ENCODE results near the gene MIGA2.
A peak's percentile ranks its signal among the peaks of the same experiment; 100 is the strongest.
"Not testable (repeated sequence)": the region's sequence is repeated elsewhere in the genome, so short reads cannot be mapped to it uniquely, and the experiment has no call there.

The MIGA2 gene, protein sequence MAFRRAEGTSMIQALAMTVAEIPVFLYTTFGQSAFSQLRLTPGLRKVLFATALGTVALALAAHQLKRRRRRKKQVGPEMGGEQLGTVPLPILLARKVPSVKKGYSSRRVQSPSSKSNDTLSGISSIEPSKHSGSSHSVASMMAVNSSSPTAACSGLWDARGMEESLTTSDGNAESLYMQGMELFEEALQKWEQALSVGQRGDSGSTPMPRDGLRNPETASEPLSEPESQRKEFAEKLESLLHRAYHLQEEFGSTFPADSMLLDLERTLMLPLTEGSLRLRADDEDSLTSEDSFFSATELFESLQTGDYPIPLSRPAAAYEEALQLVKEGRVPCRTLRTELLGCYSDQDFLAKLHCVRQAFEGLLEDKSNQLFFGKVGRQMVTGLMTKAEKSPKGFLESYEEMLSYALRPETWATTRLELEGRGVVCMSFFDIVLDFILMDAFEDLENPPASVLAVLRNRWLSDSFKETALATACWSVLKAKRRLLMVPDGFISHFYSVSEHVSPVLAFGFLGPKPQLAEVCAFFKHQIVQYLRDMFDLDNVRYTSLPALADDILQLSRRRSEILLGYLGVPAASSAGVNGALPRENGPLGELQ

DNA sequence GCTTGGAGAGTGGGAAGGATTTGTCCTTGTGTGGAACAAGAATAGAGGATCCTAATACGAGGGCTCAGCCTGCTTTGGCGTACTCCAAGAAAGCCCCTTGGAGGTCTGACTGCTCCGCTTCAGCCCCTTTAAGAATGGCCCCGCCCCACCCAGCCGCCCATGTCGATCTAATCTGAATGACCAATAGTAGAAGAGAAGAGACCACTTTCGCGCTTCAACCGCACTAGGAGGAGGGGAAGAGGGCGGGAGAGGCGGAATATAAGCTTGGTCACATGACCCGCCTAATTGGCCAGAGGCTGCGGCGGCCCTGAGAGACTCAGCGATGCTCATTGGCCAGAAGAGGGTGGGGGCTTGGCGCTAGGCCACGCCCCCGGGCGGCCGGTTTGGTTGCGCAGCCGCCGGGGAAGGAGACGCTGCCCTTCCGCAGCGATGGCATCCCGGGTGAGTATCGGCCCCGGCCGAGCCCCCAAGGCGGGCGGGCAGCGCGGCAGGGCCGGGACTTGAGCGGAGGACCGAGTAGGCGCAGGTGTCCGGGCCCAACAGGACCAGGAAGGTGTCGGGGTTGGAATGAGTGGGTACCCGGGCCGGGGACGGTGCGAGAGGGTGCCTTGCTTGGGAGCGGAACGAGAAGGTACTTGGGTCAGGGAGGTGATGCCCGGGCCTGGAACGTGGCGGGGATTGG is at the start of gene MIGA2:
Gene MIGA2, plus strand, starts transcription at position 386 of the 682 bp plus-strand sequence. CDS start 3,969 bp downstream, outside the sequence.
- peak; percentile 99 for DNase-seq

DNA sequence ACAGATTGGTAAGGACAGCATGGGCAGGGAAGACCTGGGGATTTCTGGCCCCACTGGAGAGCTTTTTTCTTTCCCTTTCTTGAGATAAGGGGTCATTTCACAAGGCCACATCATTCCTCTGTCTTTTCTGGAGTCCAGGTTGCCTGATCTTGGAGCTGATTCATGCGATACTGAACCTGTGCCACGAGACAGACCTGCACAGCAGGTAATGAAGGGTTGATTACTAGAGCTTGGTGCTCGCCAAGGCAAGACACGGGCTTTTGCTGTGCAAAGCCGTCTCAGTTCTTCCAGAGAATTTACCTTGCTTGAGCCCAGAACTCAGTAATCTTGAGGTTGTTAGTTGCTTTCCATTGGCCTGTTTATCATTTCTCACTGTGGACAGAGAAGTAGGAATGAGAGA is 49.8 kb upstream of the MIGA2 start:
- no peak for DNase-seq

DNA sequence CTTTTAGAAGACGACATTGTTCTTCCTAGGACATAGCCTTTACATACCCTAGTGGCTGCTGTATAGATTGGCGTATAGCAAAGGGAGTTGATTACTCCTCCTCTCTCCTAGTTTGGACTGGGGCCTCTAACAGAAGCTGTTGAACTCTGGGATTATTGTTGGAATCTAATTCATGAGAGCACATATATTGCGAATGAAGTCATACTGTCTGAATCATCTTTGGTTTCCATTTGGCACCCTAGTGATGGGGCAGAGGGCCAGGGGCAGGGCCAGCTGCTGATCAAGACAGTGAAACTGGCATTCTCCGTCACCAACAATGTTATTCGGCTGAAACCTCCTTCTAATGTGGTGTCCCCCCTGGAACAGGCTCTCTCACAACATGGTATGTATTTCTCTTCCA is 48.6 kb upstream of the MIGA2 start:
- no peak for DNase-seq

DNA sequence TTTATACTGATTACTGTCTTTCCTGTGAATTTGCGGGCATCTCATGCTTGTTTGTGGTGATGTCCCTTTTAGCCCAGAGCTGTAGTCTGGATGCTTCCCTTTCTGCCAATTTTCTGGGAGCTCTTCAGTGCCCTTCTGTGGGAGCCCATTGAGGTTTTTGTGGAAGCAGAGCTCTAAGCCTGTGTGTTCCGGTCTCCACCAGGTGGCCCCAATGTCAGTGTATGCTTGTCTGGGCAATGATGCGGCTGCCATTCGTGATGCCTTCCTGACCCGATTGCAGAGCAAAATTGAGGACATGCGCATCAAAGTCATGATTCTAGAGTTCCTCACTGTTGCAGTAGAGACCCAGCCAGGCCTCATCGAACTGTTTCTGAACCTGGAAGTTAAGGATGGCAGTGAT is 43.4 kb upstream of the MIGA2 start:
- no peak for DNase-seq

DNA sequence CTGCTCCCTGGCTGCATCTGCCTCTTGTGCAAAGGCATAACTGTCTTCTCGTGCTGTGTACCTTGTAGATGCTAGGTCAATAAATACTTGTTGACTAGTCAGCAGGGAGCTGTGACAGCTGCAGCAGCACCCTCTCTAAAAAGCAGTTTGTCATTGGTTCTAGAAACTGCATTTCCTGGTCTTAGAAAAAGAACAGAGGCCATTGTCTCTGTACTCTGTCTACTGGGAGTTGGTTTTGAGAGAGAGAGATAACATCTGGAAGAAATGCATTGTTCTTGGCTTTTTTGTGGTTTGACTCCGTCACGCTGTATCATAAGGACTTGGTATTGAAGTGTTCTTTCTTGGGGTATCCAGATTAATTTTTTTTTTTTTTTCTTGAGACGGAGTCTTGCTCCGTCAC is 40.6 kb upstream of the MIGA2 start:
- DNase-seq, result peak; percentile 14

DNA sequence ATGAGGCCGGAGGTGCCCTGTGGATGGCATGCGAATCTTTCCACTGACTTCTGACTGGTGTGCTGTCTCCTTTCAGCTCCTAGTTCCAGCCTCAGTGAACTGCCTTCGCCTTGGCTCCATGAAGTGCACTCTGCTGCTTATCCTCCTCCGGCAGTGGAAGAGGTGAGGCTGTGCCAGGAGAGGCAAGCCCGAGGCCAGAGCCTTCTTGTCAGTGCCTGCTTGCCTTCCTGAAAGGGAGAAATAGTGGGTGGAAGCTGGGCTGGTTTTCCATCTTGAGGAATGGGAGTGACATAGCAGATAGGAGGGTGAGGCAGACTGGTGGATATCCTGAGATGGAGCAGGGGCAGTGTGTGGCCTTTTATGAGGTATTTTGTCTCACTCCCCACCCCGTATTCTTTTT is 38.0 kb upstream of the MIGA2 start:
- DNase-seq, result no peak

DNA sequence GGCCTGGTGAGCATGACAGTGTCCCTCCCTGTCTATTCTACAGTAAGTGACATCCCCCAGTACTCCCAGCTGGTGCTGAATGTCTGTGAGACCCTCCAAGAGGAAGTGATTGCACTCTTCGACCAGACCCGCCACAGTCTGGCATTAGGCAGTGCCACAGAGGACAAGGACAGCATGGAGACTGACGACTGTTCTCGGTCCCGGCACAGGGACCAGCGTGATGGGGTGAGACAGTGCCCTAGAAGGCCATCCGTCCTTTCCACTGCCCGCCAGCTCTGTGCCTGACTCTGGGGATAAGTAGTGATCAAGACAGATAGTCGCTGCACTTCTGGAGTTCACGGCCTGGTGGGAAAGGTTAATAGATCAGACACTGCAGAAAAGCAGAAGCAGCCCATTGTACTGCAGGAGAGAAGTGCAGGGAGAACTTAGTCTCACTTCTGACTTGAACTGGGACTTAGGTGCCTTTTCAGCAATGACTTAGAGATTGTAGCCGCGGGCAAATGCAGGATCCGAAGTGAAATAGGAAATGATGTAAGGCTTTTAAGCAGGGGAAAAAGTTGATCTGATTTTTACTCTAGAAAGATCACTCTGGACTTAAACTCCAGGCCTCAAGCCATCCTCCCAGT is 36.7 kb upstream of the MIGA2 start:
- DNase-seq, result no peak

DNA sequence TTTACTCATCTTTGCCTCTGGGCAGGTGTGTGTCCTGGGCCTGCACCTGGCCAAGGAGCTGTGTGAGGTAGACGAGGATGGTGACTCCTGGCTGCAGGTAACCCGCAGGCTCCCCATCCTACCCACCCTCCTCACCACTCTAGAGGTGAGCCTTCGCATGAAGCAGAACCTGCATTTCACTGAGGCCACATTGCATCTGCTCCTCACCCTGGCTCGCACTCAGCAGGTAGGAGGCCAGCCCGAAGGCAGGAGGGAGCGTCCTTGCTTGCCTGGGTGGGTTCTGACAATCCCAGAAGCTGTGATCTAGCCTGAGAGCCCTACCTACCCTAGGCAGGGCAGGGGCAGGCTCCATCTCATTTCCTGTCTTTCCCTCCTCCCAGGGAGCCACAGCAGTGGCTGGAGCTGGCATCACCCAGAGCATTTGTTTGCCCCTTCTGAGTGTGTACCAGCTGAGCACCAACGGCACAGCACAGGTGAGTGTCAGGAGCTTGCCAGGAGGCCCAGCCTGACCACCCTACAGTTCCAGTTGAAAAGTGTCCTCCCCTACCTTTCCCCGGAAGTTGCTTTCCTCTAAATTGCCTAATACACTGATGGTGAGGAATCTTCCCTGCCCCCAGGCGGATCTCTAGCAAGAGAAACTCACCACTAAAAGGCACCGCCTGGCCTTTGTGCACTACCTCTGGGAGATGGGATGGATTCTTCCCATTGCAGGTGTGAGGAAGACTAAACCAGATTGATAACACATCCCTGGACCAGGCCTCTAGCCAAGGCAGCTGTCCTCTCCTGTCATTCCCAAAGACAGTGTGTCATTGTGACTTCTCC is 34.7 kb upstream of the MIGA2 start:
- no peak for DNase-seq

DNA sequence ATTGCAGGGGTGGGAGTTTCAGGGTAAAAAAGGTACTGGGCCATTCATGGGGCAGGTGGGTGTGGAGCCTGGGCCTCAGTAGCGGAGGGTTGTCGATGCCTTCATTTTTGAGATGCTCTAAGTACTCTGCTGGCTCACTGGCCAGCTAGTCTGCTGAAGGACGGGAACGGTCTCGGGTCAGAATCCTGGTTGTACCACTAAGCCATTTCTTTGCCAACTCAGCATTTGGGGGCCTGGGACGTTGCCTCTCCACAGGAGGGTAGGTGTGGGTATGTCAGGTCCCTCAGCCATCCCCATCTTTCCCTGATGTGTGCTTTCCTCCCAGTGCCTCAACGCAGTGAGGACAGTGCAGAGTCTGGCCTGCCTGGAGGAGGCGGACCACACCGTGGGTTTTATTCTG is 33.4 kb upstream of the MIGA2 start:
- DNase-seq, result no peak

DNA sequence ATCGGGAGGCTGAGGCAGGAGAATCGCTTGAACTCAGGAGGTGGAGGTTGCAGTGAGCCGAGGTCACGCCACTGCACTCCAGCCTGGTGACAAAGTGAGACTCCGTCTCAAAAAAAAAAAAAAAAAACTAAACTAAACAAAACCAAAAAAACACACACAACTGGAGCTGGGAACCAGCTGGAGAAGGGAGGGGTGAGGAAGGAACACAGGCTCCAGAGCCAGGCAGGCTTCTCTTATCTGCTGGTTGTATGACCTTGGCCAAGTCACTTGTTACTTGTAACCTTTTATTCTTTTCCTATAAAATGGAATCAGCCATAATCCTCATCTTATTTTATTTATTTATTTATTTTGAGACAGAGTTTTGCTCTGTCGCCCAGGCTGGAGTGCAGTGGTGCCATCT is 32.3 kb upstream of the MIGA2 start:
- DNase-seq, result not testable (repeated sequence)

DNA sequence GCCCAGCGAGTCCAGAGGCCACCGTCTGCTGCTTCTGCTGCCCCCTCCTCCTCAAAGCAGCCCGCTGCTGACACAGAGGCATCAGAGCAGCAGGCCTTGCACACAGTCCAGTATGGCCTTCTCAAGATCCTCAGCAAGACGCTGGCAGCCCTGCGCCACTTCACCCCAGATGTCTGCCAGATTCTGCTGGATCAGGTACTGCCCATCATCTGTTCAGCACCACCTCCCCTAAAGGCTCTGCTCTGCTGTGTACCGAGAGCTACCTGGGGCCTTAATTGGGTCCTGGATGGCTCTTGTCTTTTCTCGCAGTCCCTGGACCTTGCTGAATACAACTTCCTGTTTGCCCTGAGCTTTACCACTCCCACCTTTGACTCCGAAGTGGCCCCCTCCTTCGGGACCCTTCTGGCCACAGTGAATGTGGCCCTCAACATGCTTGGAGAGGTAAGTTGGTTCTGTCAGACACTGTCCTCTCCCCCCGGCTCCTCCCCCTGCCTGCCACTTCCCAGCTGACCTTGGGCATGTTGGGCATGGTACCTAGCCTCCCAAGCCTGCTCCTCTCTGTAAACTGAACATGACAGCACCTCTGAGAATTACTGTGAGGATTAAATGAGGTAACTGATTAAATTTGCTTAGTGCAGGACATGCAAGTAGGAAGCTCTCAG is 31.0 kb upstream of the MIGA2 start:
- no peak for DNase-seq

DNA sequence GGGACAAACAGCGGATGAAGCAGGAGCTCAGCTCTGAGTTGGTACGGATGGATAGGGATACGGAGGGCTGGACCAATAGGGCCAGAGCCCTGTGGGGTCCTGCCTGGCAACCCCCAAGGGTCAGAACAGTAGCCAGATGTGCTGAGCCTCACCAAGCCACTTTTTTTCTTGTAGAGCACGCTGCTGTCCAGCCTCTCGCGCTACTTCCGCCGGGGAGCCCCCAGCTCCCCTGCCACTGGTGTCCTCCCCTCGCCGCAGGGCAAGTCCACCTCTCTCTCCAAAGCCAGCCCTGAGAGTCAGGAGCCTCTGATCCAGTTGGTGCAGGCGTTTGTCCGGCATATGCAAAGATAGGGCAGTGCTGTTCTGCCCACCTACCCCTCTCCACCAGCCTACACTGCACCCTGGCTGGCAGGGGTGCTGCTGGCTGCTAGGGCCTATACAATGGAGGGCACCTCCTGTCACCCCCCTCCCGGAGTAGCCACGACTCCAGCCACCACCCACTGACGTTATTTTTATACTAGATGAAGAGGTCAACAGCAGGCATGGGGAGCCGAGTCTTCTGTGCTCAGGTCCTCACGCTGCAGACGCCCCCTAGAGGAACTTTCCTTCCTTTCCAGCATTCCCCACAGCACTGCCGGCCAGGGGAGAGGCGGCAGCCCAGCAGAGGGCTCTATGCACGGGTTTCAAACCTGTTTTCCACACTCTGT is 29.9 kb upstream of the MIGA2 start:
- no peak for DNase-seq

DNA sequence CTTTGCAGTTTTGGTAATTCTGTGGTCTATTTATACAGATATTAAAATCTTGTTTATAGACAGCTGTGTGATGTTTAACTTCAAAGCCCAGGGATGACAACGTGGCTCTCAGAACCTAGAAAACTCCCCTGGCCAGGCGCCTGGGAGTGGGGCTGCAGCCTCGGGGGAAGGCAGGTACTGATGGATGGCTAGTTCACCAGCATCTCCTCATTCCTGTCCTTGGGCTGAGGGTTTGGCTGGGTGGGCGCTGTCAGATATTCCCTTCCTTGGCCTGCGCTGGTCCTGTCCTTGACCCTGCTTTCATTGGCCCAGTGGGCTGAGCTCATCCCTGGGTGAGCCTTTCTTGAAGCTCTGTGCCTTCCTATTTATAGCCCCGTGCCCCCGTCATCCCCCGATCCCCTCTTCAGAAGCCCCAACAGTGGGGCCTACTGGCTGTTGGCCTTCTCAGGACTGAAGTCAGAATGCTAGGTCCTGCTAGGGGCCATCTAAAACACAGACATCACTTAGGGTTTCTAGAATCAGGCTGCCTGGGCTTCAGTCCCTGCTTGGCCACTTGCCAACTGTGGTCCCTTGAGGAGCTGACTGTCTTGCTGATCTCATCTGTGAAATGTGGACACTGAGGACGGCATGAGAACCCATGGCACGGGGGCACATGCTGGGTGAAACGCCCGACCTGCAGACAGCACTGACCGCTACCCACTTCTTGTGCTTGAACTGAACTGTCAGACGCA is 29.2 kb upstream of the MIGA2 start:
- no peak for DNase-seq

DNA sequence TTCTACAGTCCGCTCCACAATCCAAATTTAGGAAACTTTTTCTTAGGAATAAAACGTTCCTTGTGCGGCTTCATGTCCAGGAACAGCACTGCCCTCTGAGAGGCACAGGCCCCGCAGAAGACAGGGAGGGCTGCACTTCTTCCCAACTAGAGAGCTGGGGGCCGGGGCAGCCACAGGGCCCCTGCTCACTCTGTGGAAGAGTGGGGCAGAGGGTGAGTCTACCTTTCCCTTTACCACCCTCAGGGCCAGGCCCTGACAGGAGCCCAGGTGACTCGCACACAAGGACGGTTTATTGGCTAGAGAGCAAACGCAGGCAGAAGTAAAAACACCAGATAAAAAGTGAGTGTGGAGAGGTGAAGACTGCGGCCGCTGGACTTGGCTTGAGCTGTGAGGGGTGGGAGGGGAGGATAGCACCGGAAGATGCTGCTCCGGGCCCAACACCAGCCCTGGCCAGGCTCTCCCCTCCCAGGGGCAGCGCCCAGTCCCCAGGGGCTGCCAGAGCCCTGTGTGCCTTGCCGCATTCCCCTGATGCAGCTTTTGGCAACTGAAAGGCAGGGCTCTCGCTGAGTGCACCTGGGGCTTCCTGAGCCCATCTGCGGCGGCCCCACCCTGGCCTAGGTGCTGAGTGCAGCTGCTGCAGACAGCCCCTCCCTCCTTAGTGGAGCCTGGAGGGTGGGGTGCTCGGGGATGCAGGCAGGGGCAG is 28.5 kb upstream of the MIGA2 start:
- no peak for DNase-seq

DNA sequence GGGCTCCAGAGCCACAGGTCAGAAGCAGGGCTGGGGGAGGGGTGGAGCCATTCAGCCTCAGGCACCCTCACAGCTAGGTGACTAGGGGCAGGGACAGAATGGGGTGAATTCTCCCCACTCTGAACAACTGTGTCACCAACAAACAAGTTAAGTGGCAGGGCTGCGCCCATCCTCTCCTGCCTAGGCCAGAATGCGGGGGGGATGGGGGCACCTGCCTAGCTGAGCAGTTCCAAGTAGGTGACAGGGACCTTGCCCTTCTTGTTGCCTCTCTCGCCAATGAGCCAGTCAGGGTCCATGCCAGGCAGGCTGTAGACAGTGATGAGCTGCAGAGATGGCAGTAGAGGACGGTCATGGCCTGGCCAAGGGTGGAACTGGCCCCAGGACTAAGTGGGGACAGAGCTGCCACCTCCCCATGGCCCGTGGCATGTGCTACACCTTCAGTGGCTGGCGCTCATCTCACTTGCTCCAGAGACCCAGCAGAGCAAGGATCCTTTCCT is 27.9 kb upstream of the MIGA2 start:
- no peak for DNase-seq

DNA sequence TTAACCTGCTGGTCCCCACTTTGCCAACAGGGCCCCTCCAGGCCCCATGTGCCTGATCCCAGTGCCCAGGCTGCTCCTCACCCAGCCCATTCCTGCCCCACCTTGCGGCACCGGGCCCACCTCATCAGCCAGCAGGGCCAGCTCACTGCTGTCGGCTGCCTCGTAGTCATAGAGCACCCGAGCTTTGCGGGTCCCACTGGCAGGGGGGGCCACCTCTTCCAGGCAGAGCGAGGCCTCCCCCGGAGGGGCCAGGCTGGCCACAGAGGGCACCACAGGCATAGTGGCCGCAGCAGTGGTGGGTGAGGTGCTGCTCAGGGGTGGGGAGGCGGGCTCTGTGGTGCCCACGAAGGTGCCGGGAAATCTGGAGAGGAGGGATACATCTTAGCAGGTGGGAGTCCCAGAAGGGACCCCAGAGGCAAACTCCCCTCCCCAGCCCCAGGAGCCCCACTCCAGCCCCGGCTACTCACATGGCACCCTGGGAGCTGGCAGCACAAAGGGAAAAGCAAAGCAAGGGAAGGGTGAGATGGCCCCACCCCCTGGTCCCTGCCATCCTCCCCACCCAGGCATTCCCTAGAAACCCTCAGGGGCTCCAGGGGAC is 27.3 kb upstream of the MIGA2 start:
- no peak for DNase-seq

DNA sequence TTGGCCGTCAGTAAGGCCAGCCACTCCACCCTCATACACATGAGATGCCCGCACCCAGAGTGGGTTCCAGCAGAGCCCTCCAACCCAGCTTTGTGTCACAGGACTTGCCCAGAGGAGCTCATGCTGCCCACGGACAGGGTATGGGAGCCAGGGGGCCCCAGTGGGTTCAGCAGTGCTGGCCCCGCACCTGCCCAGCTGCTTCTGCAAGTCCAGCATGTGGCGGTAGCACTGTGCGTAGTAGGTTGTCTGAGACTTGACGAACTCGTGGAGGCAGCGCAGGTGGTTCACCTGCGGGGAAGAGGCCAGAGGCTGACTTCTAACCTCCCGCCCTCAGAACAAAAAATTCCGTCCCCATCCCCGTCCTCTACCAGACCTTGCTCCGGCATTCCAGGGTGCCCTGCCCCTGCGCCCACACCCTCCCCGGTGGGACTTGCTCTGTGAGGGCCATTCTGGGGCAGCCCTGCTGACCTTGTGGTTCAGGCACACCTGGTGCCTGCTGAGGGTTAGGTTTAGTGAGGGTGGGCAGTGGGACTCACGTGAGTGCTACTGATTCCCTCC is 26.8 kb upstream of the MIGA2 start:
- no peak for DNase-seq

DNA sequence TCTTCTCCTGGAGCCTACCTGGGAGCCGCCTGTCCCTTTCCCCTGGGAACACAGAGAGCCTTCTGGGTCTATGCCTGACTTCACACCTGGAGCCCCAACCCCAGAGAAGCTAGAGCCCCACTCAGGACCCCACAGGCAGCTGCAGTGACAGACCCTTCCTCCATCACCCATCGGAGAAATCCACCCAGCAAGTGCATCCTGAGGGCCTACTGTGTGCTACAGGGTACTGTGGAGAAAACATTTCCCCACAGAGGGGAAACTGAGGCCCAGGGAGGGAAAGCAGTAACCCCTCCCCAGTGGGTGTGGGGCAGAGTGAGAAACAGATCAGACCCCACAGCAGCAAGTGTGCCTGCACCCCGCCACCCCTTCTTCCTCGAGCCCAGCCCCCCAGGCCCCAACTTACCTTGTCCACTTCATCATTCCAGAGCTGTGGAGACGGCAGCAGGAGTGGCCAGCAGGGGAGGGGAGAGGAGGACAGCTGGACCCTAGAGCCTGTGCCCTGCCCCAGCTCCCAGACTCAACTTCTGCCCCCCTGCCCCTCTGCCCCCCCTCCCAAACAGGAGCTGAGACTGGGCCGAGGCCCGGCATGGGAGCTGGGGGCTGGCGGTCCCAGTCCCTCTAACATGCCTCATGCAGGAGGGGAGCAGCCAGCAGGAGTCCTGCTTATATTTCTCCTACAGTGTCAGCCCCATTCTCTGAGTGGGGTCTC is 26.0 kb upstream of the MIGA2 start:
- no peak for DNase-seq

DNA sequence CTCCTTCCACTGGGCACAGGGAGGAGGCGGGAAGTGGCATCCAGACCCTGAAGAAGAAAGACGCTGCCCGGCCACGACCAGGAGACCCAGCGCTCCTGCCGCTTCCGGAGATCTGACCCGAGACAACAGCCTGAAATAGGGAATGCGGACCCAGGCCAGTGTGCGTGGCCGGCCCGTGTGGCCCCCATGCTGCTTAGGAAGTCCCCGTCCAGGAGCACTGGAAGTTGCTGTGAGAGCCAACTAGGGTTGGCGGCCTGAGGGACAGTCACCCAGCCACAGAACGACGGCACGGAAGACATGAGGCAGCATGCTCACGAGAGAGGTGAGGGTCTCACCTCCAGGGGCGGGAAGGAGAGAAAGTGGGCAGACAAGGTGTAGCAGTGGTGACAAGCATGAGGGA is 25.3 kb upstream of the MIGA2 start:
- no peak for DNase-seq

Data from DMS79 treated with DMSO at 0.1 percent for 48 hours (cell line).